OCI-LY1 (cell line): ENCODE data around the gene IGF1R.

Experiments
- H2AFZ ChIP-seq: fragments of 200-600 bp; sonication (generic), shearing (Covaris generic); 2 replicates; pipeline ENCODE4 v1.6.0; 2014; ENCODE audit warnings: antibody characterized with exemption, mild to moderate bottlenecking, low read length
- H3F3A ChIP-seq: fragments of 200-600 bp; sonication (generic), shearing (Covaris generic); 2 replicates; pipeline ENCODE4 v1.6.0; 2014; ENCODE audit warnings: mild to moderate bottlenecking, antibody characterized with exemption, low read length, moderate library complexity; ENCODE audit not compliant: insufficient read depth
- H3K27ac ChIP-seq: fragments of 200-600 bp; sonication (generic); 2 replicates; pipeline ENCODE4 v1.5.1; 2014; ENCODE audit warnings: low read length, mixed run types, mild to moderate bottlenecking, low read depth; ENCODE audit not compliant: poor library complexity, severe bottlenecking
- H3K27me3 ChIP-seq: fragments of 200-600 bp; sonication (generic); 2 replicates; pipeline ENCODE4 v1.6.0; 2014; ENCODE audit warnings: antibody characterized with exemption, mild to moderate bottlenecking, low read length, moderate library complexity; ENCODE audit not compliant: insufficient read depth
- H3K36me3 ChIP-seq: fragments of 200-600 bp; sonication (generic); 2 replicates; pipeline ENCODE4 v1.6.1; 2014; ENCODE audit warnings: mild to moderate bottlenecking, antibody characterized with exemption, low read length, moderate library complexity, mixed read lengths; ENCODE audit not compliant: insufficient read depth
- H3K4me1 ChIP-seq: fragments of 200-600 bp; sonication (generic); 2 replicates; pipeline ENCODE4 v1.5.1; 2014; ENCODE audit warnings: mild to moderate bottlenecking, low read length, moderate library complexity; ENCODE audit not compliant: insufficient read depth, severe bottlenecking
- H3K4me2 ChIP-seq: fragments of 200-600 bp; sonication (generic), shearing (Covaris generic); 2 replicates; pipeline ENCODE4 v1.6.1; 2014; ENCODE audit warnings: low read length
- H3K4me3 ChIP-seq: fragments of 200-600 bp; sonication (generic); 2 replicates; pipeline ENCODE4 v1.5.1; 2014; ENCODE audit warnings: low read length, low read depth, mild to moderate bottlenecking, mixed read lengths; ENCODE audit not compliant: poor library complexity, severe bottlenecking
- H3K79me2 ChIP-seq: fragments of 200-600 bp; shearing (Covaris generic); 2 replicates; pipeline ENCODE4 v1.6.1; 2016; ENCODE audit warnings: mixed run types, low read length, mixed read lengths; ENCODE audit not compliant: insufficient read depth
- H3K9ac ChIP-seq: fragments of 200-600 bp; sonication (generic), shearing (Covaris generic); 2 replicates; pipeline ENCODE4 v1.6.1; 2014; ENCODE audit warnings: mild to moderate bottlenecking, low read length, mixed read lengths
- H3K9me2 ChIP-seq: fragments of 200-600 bp; sonication (generic), shearing (Covaris generic); 2 replicates; pipeline ENCODE4 v1.6.1; 2014; ENCODE audit warnings: low read depth, mild to moderate bottlenecking, low read length, mixed read lengths
- H3K9me3 ChIP-seq: fragments of 200-600 bp; shearing (Covaris generic); 2 replicates; pipeline ENCODE4 v1.6.1; 2014; ENCODE audit warnings: low read length, mixed read lengths
- H4K20me1 ChIP-seq: fragments of 200-600 bp; sonication (generic), shearing (Covaris generic); 2 replicates; pipeline ENCODE4 v1.6.0; 2016; ENCODE audit warnings: mild to moderate bottlenecking, low read length; ENCODE audit not compliant: insufficient read depth
- CTCF ChIP-seq: fragments of 200-600 bp; sonication (generic), shearing (Covaris generic); IDR thresholded peaks from 2 replicates; pipeline ENCODE4 v1.5.1; 2017; ENCODE audit warnings: mild to moderate bottlenecking, antibody characterized with exemption, low read length, moderate library complexity, mixed read lengths
- EZH2 ChIP-seq: fragments of 200-600 bp; sonication (generic), shearing (Covaris generic); IDR thresholded peaks from 2 replicates; pipeline ENCODE4 v1.8.0; 2017; ENCODE audit warnings: borderline replicate concordance, mixed run types, mild to moderate bottlenecking, antibody characterized with exemption, low read length, moderate library complexity, mixed read lengths

IGF1R gene

GRCh38 chr15:98953968-98954367, 305.6 kb downstream of the IGF1R start:
- no peak overlapping the region for H2AFZ ChIP-seq
- no peaks in the 10 kb centered on the region for H3K9me3 ChIP-seq
- no peaks in the 10 kb centered on the region for H3K4me1 ChIP-seq
- no peak overlapping the region for H3K27ac ChIP-seq
- no peak overlapping the region for H3K4me3 ChIP-seq
- no peak overlapping the region for H3K9ac ChIP-seq
- peaks cover 4% of the 10 kb centered on the region; the same call in 1 of the 2 replicates for H3K27me3 ChIP-seq
- H3K79me2 ChIP-seq = no peaks in the 10 kb centered on the region
- H3K4me2 ChIP-seq = no peak overlapping the region
- no peaks in the 10 kb centered on the region for H3F3A ChIP-seq
- TF ChIP-seq CTCF = no peak
- no peak for TF ChIP-seq EZH2
- H4K20me1 ChIP-seq = no peaks in the 10 kb centered on the region
- H3K36me3 ChIP-seq = no peaks in the 10 kb centered on the region
- H3K9me2 ChIP-seq = no peaks in the 10 kb centered on the region

DNA sequence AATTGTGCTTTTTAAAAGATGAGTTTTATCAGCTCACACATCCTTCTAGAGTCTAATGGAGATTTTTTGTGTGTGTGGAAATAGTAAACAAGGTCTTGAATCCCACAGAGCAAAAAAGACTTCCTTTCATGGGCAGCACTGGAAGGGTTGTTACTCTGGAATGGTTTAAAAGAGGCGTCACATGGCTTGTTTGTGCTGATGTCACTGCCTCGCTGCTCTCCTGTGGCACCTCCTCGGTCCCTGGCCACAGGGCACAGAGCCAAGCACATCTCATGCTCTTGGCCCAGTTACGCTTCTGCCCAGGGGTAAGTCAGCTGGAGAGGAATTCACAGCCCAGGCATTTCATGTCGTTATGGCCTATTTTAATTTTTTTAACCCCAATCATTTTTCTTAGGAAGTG, 306.1 kb downstream of the IGF1R start:
- Histone ChIP-seq H3K9me3 (no peaks in the 10 kb centered on the region), H3F3A (no peaks in the 10 kb centered on the region), H4K20me1 (no peaks in the 10 kb centered on the region), H3K27me3 (peaks cover 4% of the 10 kb centered on the region; the same call in 1 of the 2 replicates), H3K27ac (no peak overlapping the region), H3K4me3 (no peak overlapping the region), H3K4me1 (no peaks in the 10 kb centered on the region), H3K79me2 (no peaks in the 10 kb centered on the region), H3K36me3 (no peaks in the 10 kb centered on the region), H3K4me2 (no peak overlapping the region), H2AFZ (no peak overlapping the region), H3K9ac (no peak overlapping the region), H3K9me2 (no peaks in the 10 kb centered on the region)
- TF ChIP-seq CTCF (no peak), EZH2 (no peak)

- no peak overlapping the region for H2AFZ ChIP-seq
- no peak overlapping the region for H3K27ac ChIP-seq
- H3K4me2 ChIP-seq = no peak overlapping the region
- H3K27me3 ChIP-seq = no peaks in the 10 kb centered on the region
- H3K9ac ChIP-seq = no peak overlapping the region
- no peaks in the 10 kb centered on the region for H3K4me1 ChIP-seq
- no peaks in the 10 kb centered on the region for H4K20me1 ChIP-seq
- no peaks in the 10 kb centered on the region for H3K36me3 ChIP-seq
- no peaks in the 10 kb centered on the region for H3F3A ChIP-seq
- TF ChIP-seq EZH2 = no peak
- no peak for TF ChIP-seq CTCF
- H3K9me3 ChIP-seq = no peaks in the 10 kb centered on the region
- no peak overlapping the region for H3K4me3 ChIP-seq
- no peaks in the 10 kb centered on the region for H3K9me2 ChIP-seq
- no peaks in the 10 kb centered on the region for H3K79me2 ChIP-seq
Observed at GRCh38 chr15:98955331-98955730, 307.0 kb downstream of the IGF1R start.
